HepG2 (cell line): ENCODE results near the gene ZNF99. TPM values are rescaled to one million over a fixed set of nuclear protein-coding genes. Genes with fewer than 3 reads are reported as not detected.
"Not testable (repeated sequence)": the region's sequence is repeated elsewhere in the genome, so short reads cannot be mapped to it uniquely, and the experiment has no call there.

Experiments used
- ATAC-seq: fragments of 200-7000 bp; cut with Tn5 transposase; 3 replicates; pipeline ENCODE4 v1.9.1; 2020; ENCODE audit warnings: mild to moderate bottlenecking, moderate library complexity
- BruUV-seq: library from RNA; stranded (reverse); fragments of 400-500 nt; replicated peaks from 2 replicates; lab custom pipeline; 2021; lab: Mats Ljungman, UMichigan
- CTCF ChIA-PET: fragments of 300-600 bp; formaldehyde crosslinking; extraction: SDS; loops from one replicate; lab custom pipeline; 2021; ENCODE audit warnings: low total read pairs, inconsistent platforms, low intra/inter-chr PET ratio; lab: Yijun Ruan, JAX
- POLR2A ChIA-PET: fragments of 350-600 bp; sonication (Branson Sonifier 250); formaldehyde crosslinking; loops from one replicate; lab custom pipeline; 2020; ENCODE audit warnings: antibody characterized with exemption, inconsistent platforms; lab: Yijun Ruan, JAX
- DNase-seq: peaks from one replicate; pipeline ENCODE4 v3.0.0-alpha.2; 2015; ENCODE audit warnings: low spot score
- FAIRE-seq: peaks from 3 replicates; lab custom pipeline; 2011; peaks lifted over from hg19 to GRCh38; lab: Jason Lieb, UNC
- H2AFZ ChIP-seq: one replicate; pipeline ENCODE4 v1.6.1; 2011; ENCODE audit warnings: low read length, inconsistent platforms
- H3K27ac ChIP-seq: fragments of 300-600 bp; 3 replicates; pipeline ENCODE4 v1.8.0; 2011; ENCODE audit warnings: mixed run types, mild to moderate bottlenecking, mixed read lengths, low read length, inconsistent platforms; ENCODE audit not compliant: insufficient read depth; ENCODE audit errors: extremely low read length
- H3K27me3 ChIP-seq, 2 experiments: fragments of 200-600 bp in 1 of 2; 2 replicates in 1 of 2; 3 replicates in 1 of 2; pipeline versions ENCODE4 v1.6.0 to v1.8.0; 2011; ENCODE audit warnings: low read length in 2 of 2, mild to moderate bottlenecking in 2 of 2, moderate library complexity in 2 of 2, inconsistent platforms in 1 of 2; ENCODE audit not compliant: insufficient read depth in 2 of 2, control insufficient read depth in 1 of 2
- H3K36me3 ChIP-seq, 2 experiments: fragments of 200-600 bp in 1 of 2; replicated peaks in 1 of 2; 2 replicates in 1 of 2; 3 replicates in 1 of 2; pipeline versions ENCODE4 v1.5.1 to v1.8.0; 2011; ENCODE audit warnings: low read length in 2 of 2, inconsistent platforms in 1 of 2; ENCODE audit not compliant: insufficient read depth in 2 of 2, control insufficient read depth in 1 of 2
- H3K4me1 ChIP-seq: 2 replicates; pipeline ENCODE4 v1.5.1; 2012; ENCODE audit warnings: low read length, inconsistent platforms; ENCODE audit not compliant: insufficient read depth
- H3K4me2 ChIP-seq: 2 replicates; pipeline ENCODE4 v1.6.0; 2011; ENCODE audit warnings: low read depth, low read length, inconsistent platforms
- H3K4me3 ChIP-seq, 3 experiments: fragments of 200-600 bp in 1 of 3; sonication (generic), shearing (Covaris generic) in 1 of 3; replicated peaks in 1 of 3; 2 replicates each; pipeline ENCODE4 v1.5.1; 2011 to 2016; ENCODE audit warnings: low read length in 3 of 3, inconsistent platforms in 2 of 3, low read depth in 2 of 3, mild to moderate bottlenecking in 2 of 3, control low read depth in 1 of 3, mixed read lengths in 1 of 3; ENCODE audit not compliant: insufficient read depth in 1 of 3
- H3K79me2 ChIP-seq: one replicate; pipeline ENCODE4 v1.6.1; 2011; ENCODE audit warnings: low read length, inconsistent platforms; ENCODE audit not compliant: insufficient read depth
- H3K9ac ChIP-seq: 2 replicates; pipeline ENCODE4 v1.6.0; 2011; ENCODE audit warnings: mild to moderate bottlenecking, low read depth, low read length, inconsistent platforms; ENCODE audit not compliant: insufficient read depth
- H3K9me3 ChIP-seq: 2 replicates; pipeline ENCODE4 v1.5.1; 2012; ENCODE audit warnings: mild to moderate bottlenecking, low read length
- H4K20me1 ChIP-seq: 2 replicates; pipeline ENCODE4 v1.6.0; 2011; ENCODE audit warnings: inconsistent platforms, mild to moderate bottlenecking, low read length, moderate library complexity; ENCODE audit not compliant: insufficient read depth
- CAMTA2 ChIP-seq: sonication (generic); formaldehyde crosslinking; IDR thresholded peaks from 2 replicates; pipeline ENCODE4 v1.4.0; 2020; ENCODE audit warnings: mild to moderate bottlenecking, missing genetic modification reagents, borderline replicate concordance
- CENPX ChIP-seq: sonication (generic); formaldehyde crosslinking; IDR thresholded peaks from 2 replicates; pipeline ENCODE4 v1.9.0; 2021; ENCODE audit warnings: mild to moderate bottlenecking, missing genetic modification reagents, moderate library complexity
- JUND ChIP-seq: sonication (generic); formaldehyde crosslinking; IDR thresholded peaks from 2 replicates; pipeline ENCODE4 v1.8.0; 2022; ENCODE audit warnings: mild to moderate bottlenecking, missing genetic modification reagents
- KLF6 ChIP-seq: IDR thresholded peaks from 2 replicates; pipeline ENCODE4 v1.8.0; 2016; ENCODE audit warnings: missing biosample characterization, missing genetic modification reagents
- NR2F6 ChIP-seq, 2 experiments: IDR thresholded peaks; 2 replicates each; pipeline ENCODE4 v1.6.1; 2016; ENCODE audit warnings: antibody characterized with exemption in 1 of 2, mild to moderate bottlenecking in 1 of 2
- PHF5A ChIP-seq: IDR thresholded peaks from one replicate; pipeline ENCODE4 v1.6.1; 2018; ENCODE audit warnings: low read depth, missing genetic modification reagents; ENCODE audit not compliant: unreplicated experiment
- RBAK ChIP-seq: sonication (generic); formaldehyde crosslinking; IDR thresholded peaks from 2 replicates; pipeline ENCODE4 v1.5.1; 2020; ENCODE audit warnings: mild to moderate bottlenecking, missing genetic modification reagents
- ZNF121 ChIP-seq: sonication (generic); formaldehyde crosslinking; IDR thresholded peaks from 2 replicates; pipeline ENCODE4 v1.5.0; 2020; ENCODE audit warnings: mild to moderate bottlenecking, missing genetic modification reagents
- ZNF629 ChIP-seq: sonication (generic); formaldehyde crosslinking; conservative IDR thresholded peaks from 2 replicates; pipeline ENCODE4 v1.5.0; 2020; ENCODE audit warnings: missing genetic modification reagents
- ZNF773 ChIP-seq: sonication (generic); formaldehyde crosslinking; IDR thresholded peaks from 2 replicates; pipeline ENCODE4 v1.4.0; 2020; ENCODE audit warnings: missing genetic modification reagents, borderline replicate concordance
- WGBS: methylation state at CpG from one replicate; pipeline ENCODE4 v1.1.6; 2017; ENCODE audit warnings: low lambda C conversion rate; 5-methylcytosine and 5-hydroxymethylcytosine counted together
- in situ Hi-C: cut with HindIII; loops from 2 replicates; pipeline ENCODE4 v1.10.0; 2017; ENCODE audit warnings: low pct_unique_long_range_greater_than_20kb; ENCODE audit not compliant: extremely low pct_ligation_motif_present
- intact Hi-C: fragments of 100-400 bp; cut with micrococcal nuclease; formaldehyde crosslinking; loops from one replicate; pipeline ENCODE4 v1.10.0; 2022; ENCODE audit not compliant: unreplicated experiment
- polyA plus RNA-seq, 8 experiments: library from polyadenylated mRNA; depleted of rRNA in 3 of 8; stranded (reverse) in 7 of 8; unstranded in 1 of 8; fragments of >200 nt; fragmentation: Illumina TruSeq in 4 of 8; extraction: Trizol in 4 of 8; gene quantifications; 2 replicates each; pipeline versions ENCODE4 v1.2.1 to v1.2.3, GENCODE V29; 2011 to 2016; ENCODE audit warnings: low read depth in 4 of 8, missing spikeins in 1 of 8, mixed read lengths in 1 of 8; ENCODE audit not compliant: insufficient read depth in 1 of 8
- total RNA-seq, 5 experiments: library from RNA; depleted of rRNA; stranded (reverse); fragments of >200 nt; fragmentation: Illumina TruSeq; extraction: Trizol; gene quantifications; 2 replicates each; pipeline ENCODE4 v1.2.3, GENCODE V29; 2016; ENCODE audit warnings: low read depth in 1 of 5
- TF ChIP-seq, protein P1 (sequence below): sonication (generic); formaldehyde crosslinking; IDR thresholded peaks from 2 replicates; pipeline ENCODE4 v1.4.0; 2020; ENCODE audit warnings: low read depth, mild to moderate bottlenecking, missing genetic modification reagents
- TF ChIP-seq, protein P2 (sequence below): sonication (generic); formaldehyde crosslinking; conservative IDR thresholded peaks from 2 replicates; pipeline ENCODE4 v1.8.0; 2022; ENCODE audit warnings: missing genetic modification reagents

The ZNF99 gene
- total and polyA plus RNA-seq, 2 of the 13 experiments (the other 11 are each of a cell fraction or from before 2014, with no cell fraction given) = not detected

DNA sequence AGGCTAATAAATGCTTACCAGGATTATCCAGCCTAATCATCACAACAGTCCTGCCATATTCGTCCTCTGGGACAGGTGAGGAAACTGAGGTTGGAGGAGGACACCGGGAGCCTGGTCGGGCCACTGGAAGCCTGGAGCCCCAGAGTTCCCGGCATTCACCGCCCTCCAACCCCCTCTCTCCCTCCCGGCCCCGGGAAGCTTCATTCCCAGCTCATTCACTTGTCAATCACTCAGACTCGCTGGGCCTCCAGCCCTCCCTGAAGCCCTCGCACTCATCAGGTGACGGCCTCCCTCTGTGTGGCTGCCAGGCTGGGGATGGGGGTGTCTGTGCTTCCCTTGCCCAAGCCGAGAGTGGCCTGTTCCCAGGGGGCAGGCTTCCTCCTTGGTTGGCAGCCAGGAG, 22.5 kb upstream of the ZNF99 start:
- no peaks in the 10 kb centered on the region for H3K27me3 ChIP-seq
- BruUV-seq = no TSS peak
- H3K9ac ChIP-seq = no peak overlapping the region
- in situ Hi-C loops = no loop called here
- no peaks in the 10 kb centered on the region for H3K79me2 ChIP-seq
- no peaks in the 10 kb centered on the region for H3K4me1 ChIP-seq
- 13% methylated on average over 5 of the region's 11 CpGs for WGBS
- no peak overlapping the region for H2AFZ ChIP-seq
- H3K4me3 ChIP-seq = no peak overlapping the region
- ATAC-seq = no peak
- CTCF ChIA-PET = no interaction called here
- H3K27ac ChIP-seq = no peak overlapping the region
- no peak overlapping the region for H3K4me2 ChIP-seq
- H3K9me3 ChIP-seq = peaks cover 86% of the 10 kb centered on the region
- no peak for DNase-seq
- intact Hi-C loops = no loop called here
- no peak for FAIRE-seq
- TF ChIP-seq ZNF629 (CRISPR knock-in tag) = no peak
- no peak for TF ChIP-seq PHF5A
- TF ChIP-seq, protein P1, sequence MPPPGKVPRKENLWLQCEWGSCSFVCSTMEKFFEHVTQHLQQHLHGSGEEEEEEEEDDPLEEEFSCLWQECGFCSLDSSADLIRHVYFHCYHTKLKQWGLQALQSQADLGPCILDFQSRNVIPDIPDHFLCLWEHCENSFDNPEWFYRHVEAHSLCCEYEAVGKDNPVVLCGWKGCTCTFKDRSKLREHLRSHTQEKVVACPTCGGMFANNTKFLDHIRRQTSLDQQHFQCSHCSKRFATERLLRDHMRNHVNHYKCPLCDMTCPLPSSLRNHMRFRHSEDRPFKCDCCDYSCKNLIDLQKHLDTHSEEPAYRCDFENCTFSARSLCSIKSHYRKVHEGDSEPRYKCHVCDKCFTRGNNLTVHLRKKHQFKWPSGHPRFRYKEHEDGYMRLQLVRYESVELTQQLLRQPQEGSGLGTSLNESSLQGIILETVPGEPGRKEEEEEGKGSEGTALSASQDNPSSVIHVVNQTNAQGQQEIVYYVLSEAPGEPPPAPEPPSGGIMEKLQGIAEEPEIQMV = no peak
- no peak for TF ChIP-seq ZNF773 (CRISPR knock-in tag)
- no peak for TF ChIP-seq ZNF121 (CRISPR knock-in tag)
- no peak for TF ChIP-seq NR2F6 (IDR thresholded peaks at IDR 0.05)
- TF ChIP-seq NR2F6 (CRISPR knock-in tag; IDR thresholded peaks at IDR 0.05) = no peak
- no peak for TF ChIP-seq CENPX (CRISPR knock-in tag)
- H3K36me3 ChIP-seq = no peaks in the 10 kb centered on the region
- POLR2A ChIA-PET = no interaction called here
- H4K20me1 ChIP-seq = no peaks in the 10 kb centered on the region

DNA sequence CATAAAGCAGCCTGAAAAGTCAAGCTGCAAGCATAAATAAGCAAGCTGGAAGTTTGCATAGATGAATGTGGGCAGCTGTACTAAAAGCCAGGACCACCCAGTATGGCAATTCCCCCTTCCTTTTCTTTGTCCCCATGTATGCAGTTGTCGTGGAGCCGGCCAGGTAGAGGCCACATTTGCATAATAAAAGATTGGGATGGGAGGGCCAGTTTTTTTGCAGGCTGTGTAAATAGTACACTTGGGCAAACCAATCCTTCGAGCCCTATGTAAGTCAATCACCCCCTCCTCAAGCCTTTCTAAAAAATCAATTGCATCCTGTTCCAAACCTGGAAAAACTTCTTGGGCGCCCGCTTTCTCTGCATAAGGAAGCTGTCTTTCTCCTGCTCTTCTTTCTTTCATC, 13.1 kb upstream of the ZNF99 start:
- H3K79me2 ChIP-seq = no peaks in the 10 kb centered on the region
- FAIRE-seq = no peak

DNA sequence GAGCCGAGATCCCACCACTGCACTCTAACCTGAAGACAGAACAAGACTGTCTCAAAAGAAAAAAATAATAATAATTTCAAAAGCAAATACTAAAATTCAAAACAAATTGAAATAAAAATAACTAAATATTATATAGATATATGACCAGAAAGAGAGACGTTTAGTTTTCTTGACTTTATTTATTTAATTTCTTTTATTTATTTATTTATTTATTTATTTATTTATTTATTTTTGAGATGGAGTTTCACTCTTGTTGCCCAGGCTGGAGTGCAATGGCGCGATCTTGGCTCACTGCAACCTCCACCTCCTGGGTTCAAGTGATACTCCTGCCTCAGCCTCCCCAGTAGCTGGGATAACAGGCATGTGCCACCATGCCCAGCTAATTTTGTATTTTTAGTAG, 8.9 kb upstream of the ZNF99 start:
- DNase-seq, ATAC-seq, H2AFZ ChIP-seq, POLR2A ChIA-PET, H3K4me3 ChIP-seq, H3K27me3 ChIP-seq, H3K79me2 ChIP-seq, H3K4me2 ChIP-seq, in situ Hi-C loops, FAIRE-seq, CTCF ChIA-PET, H4K20me1 ChIP-seq, intact Hi-C loops, H3K36me3 ChIP-seq, H3K27ac ChIP-seq, H3K4me1 ChIP-seq, H3K9ac ChIP-seq, BruUV-seq: not testable (repeated sequence)
- peaks cover 86% of the 10 kb centered on the region for H3K9me3 ChIP-seq
- 63% methylated on average over 4 of the region's 4 CpGs for WGBS

More for the DNA sequence above, 13.1 kb upstream of the ZNF99 start:
- WGBS = 21% methylated on average over 5 of the region's 5 CpGs
- Histone ChIP-seq H3K27ac (no peak overlapping the region), H3K4me3 (no peak overlapping the region), H3K9me3 (peaks cover 92% of the 10 kb centered on the region), H3K9ac (no peak overlapping the region), H4K20me1 (no peaks in the 10 kb centered on the region), H2AFZ (no peak overlapping the region), H3K4me2 (no peak overlapping the region), H3K4me1 (no peaks in the 10 kb centered on the region), H3K36me3 (no peaks in the 10 kb centered on the region), H3K27me3 (no peaks in the 10 kb centered on the region)
- intact Hi-C loops = no loop called here
- TF ChIP-seq RBAK (CRISPR knock-in tag) = no peak
- no peak for TF ChIP-seq KLF6
- TF ChIP-seq, protein P2, sequence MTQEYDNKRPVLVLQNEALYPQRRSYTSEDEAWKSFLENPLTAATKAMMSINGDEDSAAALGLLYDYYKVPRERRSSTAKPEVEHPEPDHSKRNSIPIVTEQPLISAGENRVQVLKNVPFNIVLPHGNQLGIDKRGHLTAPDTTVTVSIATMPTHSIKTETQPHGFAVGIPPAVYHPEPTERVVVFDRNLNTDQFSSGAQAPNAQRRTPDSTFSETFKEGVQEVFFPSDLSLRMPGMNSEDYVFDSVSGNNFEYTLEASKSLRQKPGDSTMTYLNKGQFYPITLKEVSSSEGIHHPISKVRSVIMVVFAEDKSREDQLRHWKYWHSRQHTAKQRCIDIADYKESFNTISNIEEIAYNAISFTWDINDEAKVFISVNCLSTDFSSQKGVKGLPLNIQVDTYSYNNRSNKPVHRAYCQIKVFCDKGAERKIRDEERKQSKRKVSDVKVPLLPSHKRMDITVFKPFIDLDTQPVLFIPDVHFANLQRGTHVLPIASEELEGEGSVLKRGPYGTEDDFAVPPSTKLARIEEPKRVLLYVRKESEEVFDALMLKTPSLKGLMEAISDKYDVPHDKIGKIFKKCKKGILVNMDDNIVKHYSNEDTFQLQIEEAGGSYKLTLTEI (CRISPR knock-in tag) = no peak
- TF ChIP-seq CAMTA2 = no peak
- TF ChIP-seq JUND = no peak
- no TSS peak for BruUV-seq
- ChIA-PET POLR2A (no interaction called here), CTCF (no interaction called here)
- in situ Hi-C loops = no loop called here
- DNase-seq = no peak
- no peak for ATAC-seq
